OCI-LY7 (cell line): ENCODE measurements around the gene ZNF574.

Experiments
- CTCF ChIP-seq: fragments of 200-600 bp; sonication (generic); conservative IDR thresholded peaks from 2 replicates; pipeline ENCODE4 v1.5.1; 2014; ENCODE audit warnings: mild to moderate bottlenecking, antibody characterized with exemption, low read length, moderate library complexity, mixed read lengths
- EZH2phosphoT487 ChIP-seq: fragments of 200-600 bp; sonication (generic); IDR thresholded peaks from 2 replicates; pipeline ENCODE4 v1.6.1; 2018; ENCODE audit warnings: low read depth, borderline replicate concordance, mild to moderate bottlenecking, mixed run types, antibody characterized with exemption, low read length, moderate library complexity, mixed read lengths

GRCh38 chr19:42095142-42095813 is 19.3 kb downstream of the ZNF574 start:
- TF ChIP-seq CTCF (no peak), EZH2phosphoT487 (no peak)
